Mesodermal cell (in vitro differentiated cells): ENCODE measurements around the gene NRF1.

Experiments used
- H3K27ac ChIP-seq: 2 replicates; pipeline ENCODE4 v1.7.0; 2013; ENCODE audit warnings: mild to moderate bottlenecking, low read depth, low read length, moderate library complexity; ENCODE audit not compliant: severe bottlenecking
- H3K36me3 ChIP-seq: 2 replicates; pipeline ENCODE4 v1.7.1; 2013; ENCODE audit warnings: mild to moderate bottlenecking, low read length, moderate library complexity; ENCODE audit not compliant: control insufficient read depth, insufficient read depth
- H3K4me1 ChIP-seq: one replicate; pipeline ENCODE4 v1.7.1; 2013; ENCODE audit warnings: mild to moderate bottlenecking, low read length; ENCODE audit not compliant: insufficient read depth, control insufficient read depth, poor library complexity, severe bottlenecking
- H3K4me3 ChIP-seq: 2 replicates; pipeline ENCODE4 v1.7.0; 2013; ENCODE audit warnings: low read length, control low read depth, mild to moderate bottlenecking; ENCODE audit not compliant: insufficient read depth, poor library complexity, severe bottlenecking; ENCODE audit errors: extremely low read depth
- H3K9me3 ChIP-seq: 2 replicates; pipeline ENCODE4 v1.7.1; 2013; ENCODE audit warnings: mild to moderate bottlenecking, low read length, moderate library complexity; ENCODE audit not compliant: control insufficient read depth
- WGBS, 2 experiments: methylation state at CpG; one replicate each; pipeline ENCODE4 v1.1.5; 2013; ENCODE audit warnings: missing lambda C conversion rate in 2 of 2; ENCODE audit not compliant: insufficient coverage in 2 of 2; 5-methylcytosine and 5-hydroxymethylcytosine counted together

The NRF1 gene

DNA sequence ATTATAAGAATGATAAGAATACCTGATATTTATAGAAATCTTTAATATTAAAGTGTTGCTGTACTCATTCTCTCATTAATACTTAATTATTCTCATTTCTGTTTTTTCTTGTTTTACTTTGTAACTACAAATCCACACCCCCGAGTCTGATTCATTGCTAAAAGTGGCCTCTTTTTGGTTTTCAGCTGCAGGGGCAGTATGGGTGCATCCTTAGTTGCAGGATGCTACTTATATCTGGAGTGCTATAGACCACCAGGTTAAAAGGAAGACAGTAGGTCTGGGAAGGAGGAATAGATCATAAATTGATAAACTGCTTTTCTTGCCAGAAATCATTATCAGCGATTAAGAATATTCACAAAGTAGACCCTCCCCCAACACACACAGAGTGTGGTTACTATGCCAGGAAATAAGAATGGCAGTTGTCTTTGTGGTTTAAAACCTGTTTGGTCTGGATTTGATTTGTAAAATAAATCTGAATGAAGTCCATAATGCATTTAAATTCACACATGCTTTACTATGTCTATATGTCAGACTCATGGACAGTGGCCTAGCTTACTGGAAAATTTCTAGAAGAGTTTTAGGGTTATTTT is 96.5 kb downstream of the NRF1 start:
- no CpG with 5 or more reads among the region's 2 CpGs for WGBS, 2 experiments
- peaks cover 34% of the 10 kb centered on the region for H3K36me3 ChIP-seq
- no peaks in the 10 kb centered on the region for H3K9me3 ChIP-seq
- H3K4me3 ChIP-seq, result no peak overlapping the region
- no peak overlapping the region for H3K27ac ChIP-seq
- H3K4me1 ChIP-seq, result no peaks in the 10 kb centered on the region

DNA sequence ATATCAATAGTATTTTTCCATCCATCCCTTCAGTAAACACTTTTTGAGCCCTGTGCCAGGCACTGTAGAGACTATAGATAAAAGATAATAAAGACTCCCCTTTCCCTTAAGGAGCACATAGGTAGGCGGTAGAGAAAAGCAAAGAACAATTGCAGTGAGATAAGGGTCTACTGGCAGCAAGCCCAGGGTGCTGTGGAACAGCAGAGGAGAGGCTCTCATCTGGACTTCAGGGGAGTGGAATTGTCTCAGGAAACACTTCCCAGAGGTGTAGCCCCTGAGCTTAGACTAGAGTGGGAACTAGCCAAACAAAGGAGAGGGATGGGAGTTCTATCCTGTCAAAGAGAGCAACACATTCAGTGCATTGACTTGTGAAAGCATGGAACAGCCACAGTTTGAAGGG is 102.0 kb downstream of the NRF1 start:
- Histone ChIP-seq H3K36me3 (peaks cover 78% of the 10 kb centered on the region), H3K27ac (no peak overlapping the region)
- WGBS, 2 experiments, result 60% methylated on average over 1 of the region's 1 CpG; no CpG with 5 or more reads in 1 of the 2 experiments

DNA sequence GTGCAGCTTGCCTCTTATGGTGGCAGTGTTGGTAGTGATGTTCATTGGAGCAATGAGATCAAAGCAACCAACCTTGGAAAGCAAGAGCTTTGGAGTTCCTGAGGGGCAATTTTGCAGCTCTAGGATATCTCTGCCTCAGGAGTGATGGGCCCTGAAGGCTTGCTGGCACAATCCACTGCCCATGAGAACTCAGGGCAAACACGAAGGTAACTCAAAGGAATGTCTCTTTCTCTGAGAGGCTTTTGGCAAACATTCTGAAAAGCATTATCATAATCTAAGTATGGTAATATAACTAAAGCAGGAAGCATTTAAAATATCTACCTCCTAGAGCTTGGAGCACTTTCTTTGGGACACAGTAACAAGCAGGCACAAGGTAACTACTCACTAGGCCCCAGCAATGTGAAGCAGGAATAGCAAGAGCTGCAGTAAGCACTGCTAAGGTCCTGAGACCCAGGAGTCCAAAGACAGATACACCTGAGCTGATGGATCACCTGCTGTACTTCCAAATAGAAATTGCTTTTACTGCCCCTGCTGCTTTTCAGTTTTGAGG is 103.1 kb downstream of the NRF1 start:
- H3K9me3 ChIP-seq, result no peaks in the 10 kb centered on the region
- no peaks in the 10 kb centered on the region for H3K4me1 ChIP-seq
- WGBS, 2 experiments, result no CpG with 5 or more reads among the region's 1 CpG
- peaks cover 82% of the 10 kb centered on the region for H3K36me3 ChIP-seq
- H3K4me3 ChIP-seq, result no peak overlapping the region
- no peak overlapping the region for H3K27ac ChIP-seq

More for the DNA sequence above, 102.0 kb downstream of the NRF1 start:
- no peak overlapping the region for H3K4me3 ChIP-seq
- H3K9me3 ChIP-seq, result no peaks in the 10 kb centered on the region
- no peaks in the 10 kb centered on the region for H3K4me1 ChIP-seq

DNA sequence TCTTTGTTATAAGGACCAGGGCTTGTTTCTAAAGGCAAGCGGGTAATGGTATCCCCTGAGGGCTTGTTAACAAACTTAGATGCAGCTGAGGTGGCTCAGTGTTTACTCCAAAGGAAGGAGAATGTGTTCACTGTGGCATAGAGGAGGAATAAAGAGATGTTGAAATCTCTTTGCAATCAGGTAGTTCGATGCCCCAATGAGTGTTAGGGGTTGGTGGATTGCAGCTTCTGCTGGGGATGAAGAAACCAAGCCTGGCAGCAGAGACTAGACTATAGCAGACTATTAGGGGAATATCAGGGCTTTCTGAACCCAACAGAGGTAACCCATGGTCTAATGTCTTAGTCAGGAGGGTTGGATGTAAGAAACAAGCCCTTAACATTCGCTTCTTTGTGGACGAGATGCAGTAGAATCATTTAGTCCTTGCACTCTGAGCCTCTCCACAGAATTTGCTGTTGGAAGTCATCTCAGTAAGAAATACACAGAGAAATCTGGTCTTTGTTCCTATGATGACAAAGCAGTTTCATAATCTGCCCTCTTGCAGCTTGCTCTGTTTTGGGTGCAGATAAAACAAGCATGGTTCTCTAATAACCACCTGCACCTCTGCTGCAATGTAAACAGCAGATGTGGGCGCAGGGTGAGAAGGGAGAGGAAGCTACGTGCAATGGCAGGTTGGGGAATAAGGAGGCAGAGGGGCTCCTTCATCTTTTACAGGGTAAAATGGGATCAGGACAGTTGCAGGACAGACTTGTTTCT is 108.6 kb downstream of the NRF1 start:
- WGBS, 2 experiments, result 93 to 97% methylated on average over 6 of the region's 6 CpGs
- H3K9me3 ChIP-seq, result no peaks in the 10 kb centered on the region

DNA sequence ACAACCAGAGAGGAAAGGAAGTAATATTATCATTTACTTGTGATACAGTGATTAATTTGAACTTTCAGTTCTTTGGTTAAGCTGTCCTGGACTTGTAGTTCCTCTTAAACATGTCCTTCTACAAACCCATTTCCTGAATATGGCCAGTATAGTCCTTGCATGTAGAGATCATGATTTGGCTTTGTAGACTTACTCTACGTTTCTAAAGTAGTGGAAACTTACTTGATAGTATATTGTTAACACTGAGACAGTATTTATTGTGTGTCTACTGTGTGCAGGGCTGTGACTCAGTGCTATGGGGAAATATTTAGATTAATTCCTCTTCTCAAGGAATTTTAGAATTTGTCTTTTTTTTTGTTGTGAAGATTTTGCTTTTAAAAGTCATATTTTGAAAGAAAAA is 109.5 kb downstream of the NRF1 start:
- 100% methylated on average over 1 of the region's 1 CpG; no CpG with 5 or more reads in 1 of the 2 experiments for WGBS, 2 experiments
- Histone ChIP-seq H3K9me3 (no peaks in the 10 kb centered on the region), H3K4me3 (no peak overlapping the region), H3K27ac (no peak overlapping the region), H3K36me3 (peaks cover 70% of the 10 kb centered on the region), H3K4me1 (no peaks in the 10 kb centered on the region)

More for the DNA sequence above, 108.6 kb downstream of the NRF1 start:
- H3K36me3 ChIP-seq, result peaks cover 73% of the 10 kb centered on the region
- no peak overlapping the region for H3K27ac ChIP-seq
- H3K4me3 ChIP-seq, result no peak overlapping the region
- H3K4me1 ChIP-seq, result no peaks in the 10 kb centered on the region

DNA sequence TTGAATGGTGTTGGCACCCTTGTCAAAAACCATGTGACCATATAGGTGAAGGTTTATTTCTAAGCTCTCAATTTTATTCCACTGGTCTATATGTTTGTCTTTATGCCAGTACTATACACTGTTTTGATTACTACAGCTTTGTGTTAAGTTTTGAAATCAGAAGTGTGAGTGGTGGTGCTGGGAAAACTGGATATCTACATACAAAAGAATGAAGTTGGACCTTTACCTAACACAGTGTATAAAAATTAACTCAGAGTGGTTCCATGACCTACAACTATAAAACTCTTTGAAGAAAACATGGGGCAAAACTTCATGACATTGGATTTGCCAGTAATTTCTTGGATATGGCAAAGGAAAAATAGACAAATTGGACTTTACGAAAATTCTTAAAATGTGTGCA is 112.2 kb downstream of the NRF1 start:
- peaks cover 64% of the 10 kb centered on the region for H3K36me3 ChIP-seq
- no peak overlapping the region for H3K4me3 ChIP-seq
- no peaks in the 10 kb centered on the region for H3K9me3 ChIP-seq
- H3K27ac ChIP-seq, result no peak overlapping the region
- no peaks in the 10 kb centered on the region for H3K4me1 ChIP-seq
- 86 to 100% methylated on average over 1 of the region's 1 CpG for WGBS, 2 experiments

DNA sequence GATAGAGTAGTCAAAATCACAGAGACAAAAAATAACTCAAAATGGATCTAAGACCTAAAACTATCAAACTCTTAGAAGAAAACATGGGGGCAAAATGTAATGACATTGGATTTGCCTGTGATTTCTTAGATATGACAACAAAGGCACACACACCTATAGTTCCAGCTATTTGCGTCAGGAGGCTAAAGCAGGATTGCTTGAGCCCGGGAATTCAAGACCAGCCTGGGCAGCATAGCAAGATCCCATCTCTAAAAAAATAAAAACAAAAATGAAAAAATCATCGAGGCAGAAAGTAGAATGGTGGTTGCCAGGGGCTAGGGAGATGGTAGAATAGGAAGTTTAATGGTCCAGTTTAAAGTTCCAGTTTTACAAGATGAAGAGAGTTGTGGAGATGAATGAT is 113.3 kb downstream of the NRF1 start:
- H3K4me3 ChIP-seq, result no peak overlapping the region
- no peaks in the 10 kb centered on the region for H3K9me3 ChIP-seq
- H3K4me1 ChIP-seq, result no peaks in the 10 kb centered on the region
- WGBS, 2 experiments, result 100% methylated on average over 1 of the region's 3 CpGs
- H3K36me3 ChIP-seq, result peaks cover 60% of the 10 kb centered on the region
- no peak overlapping the region for H3K27ac ChIP-seq

DNA sequence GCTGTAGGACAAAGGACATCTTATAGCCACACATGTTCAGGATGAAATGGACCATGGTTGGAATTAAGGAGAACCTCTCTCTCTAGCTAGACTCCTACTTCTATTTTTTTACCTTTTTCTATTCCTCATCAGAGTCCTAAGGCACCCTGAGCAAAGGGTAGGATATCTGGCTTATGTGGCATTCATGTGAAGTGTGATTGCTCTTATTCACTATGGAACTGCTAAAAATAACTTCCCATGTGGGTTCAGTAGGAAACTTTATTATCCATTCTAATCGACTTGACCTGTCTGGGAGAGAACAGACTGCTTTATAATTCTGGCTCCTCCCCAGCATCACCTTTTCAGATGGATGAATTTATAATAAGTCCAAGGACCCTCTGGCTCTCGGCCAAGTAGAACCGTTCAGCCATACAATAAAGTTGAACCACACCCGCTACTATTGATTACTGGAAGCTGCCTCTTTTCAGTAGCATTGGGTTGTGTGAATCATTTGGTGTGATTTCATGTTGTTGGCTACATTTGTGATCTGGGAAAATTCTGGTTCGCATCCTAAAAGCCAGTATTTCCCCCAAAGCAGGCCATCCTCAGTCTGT is 117.5 kb downstream of the NRF1 start:
- no peak overlapping the region for H3K4me3 ChIP-seq
- no peak overlapping the region for H3K27ac ChIP-seq
- WGBS, 2 experiments, result 100% methylated on average over 1 to 3 of the region's 5 CpGs
- no peaks in the 10 kb centered on the region for H3K4me1 ChIP-seq
- no peaks in the 10 kb centered on the region for H3K9me3 ChIP-seq
- H3K36me3 ChIP-seq, result peaks cover 71% of the 10 kb centered on the region

DNA sequence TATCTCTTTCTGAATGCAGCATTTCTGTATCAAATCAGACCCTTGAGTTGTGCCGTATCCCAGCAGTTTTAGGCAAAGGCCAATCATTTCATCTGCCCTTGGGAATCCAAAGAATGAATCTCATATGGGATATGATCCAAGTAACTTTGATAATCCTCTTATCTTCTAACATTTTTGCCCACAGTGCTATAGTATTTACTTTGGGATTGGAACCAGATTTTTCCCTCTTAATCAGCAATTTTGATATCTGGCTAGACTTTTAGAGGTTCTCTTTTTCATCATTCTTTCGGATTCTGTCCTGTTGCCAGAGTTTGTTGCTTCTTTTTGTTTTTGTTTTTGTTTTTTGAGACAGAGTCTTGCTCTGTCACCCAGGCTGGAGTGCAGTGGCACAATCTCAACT is 118.0 kb downstream of the NRF1 start:
- Histone ChIP-seq H3K27ac (no peak overlapping the region), H3K4me3 (no peak overlapping the region), H3K4me1 (no peaks in the 10 kb centered on the region), H3K9me3 (no peaks in the 10 kb centered on the region), H3K36me3 (peaks cover 70% of the 10 kb centered on the region)
- 100% methylated on average over 1 of the region's 2 CpGs; no CpG with 5 or more reads in 1 of the 2 experiments for WGBS, 2 experiments

DNA sequence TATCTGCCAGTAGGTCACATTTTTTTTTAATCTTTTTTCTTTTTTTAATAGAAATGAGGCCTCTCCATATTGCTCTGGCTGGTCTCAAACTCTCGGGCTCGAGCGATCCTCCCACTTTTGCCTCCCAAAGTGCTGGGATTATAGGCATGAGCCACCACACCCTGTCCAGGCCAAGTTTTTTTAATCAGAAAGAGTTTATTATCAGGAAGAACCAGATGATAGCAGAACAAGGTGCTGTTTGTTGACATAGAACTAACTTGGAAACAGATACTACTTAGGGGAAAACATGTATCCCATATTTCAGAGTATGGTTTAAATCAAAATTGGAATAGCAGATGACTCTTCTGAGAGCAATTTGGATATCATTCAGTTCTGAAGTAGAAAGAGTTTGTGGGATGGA is 118.6 kb downstream of the NRF1 start:
- no peak overlapping the region for H3K4me3 ChIP-seq
- H3K9me3 ChIP-seq, result no peaks in the 10 kb centered on the region
- H3K27ac ChIP-seq, result no peak overlapping the region
- 100% methylated on average over 3 of the region's 3 CpGs; no CpG with 5 or more reads in 1 of the 2 experiments for WGBS, 2 experiments
- no peaks in the 10 kb centered on the region for H3K4me1 ChIP-seq
- H3K36me3 ChIP-seq, result peaks cover 65% of the 10 kb centered on the region
